Measurements from ENCODE around the gene CIRBP. TPM values are rescaled to one million over a fixed set of nuclear protein-coding genes. Genes with fewer than 3 reads are reported as not detected.

Gene CIRBP
- total RNA-seq, 2 donors from 2014 or later: 492 to 644 TPM

DNA sequence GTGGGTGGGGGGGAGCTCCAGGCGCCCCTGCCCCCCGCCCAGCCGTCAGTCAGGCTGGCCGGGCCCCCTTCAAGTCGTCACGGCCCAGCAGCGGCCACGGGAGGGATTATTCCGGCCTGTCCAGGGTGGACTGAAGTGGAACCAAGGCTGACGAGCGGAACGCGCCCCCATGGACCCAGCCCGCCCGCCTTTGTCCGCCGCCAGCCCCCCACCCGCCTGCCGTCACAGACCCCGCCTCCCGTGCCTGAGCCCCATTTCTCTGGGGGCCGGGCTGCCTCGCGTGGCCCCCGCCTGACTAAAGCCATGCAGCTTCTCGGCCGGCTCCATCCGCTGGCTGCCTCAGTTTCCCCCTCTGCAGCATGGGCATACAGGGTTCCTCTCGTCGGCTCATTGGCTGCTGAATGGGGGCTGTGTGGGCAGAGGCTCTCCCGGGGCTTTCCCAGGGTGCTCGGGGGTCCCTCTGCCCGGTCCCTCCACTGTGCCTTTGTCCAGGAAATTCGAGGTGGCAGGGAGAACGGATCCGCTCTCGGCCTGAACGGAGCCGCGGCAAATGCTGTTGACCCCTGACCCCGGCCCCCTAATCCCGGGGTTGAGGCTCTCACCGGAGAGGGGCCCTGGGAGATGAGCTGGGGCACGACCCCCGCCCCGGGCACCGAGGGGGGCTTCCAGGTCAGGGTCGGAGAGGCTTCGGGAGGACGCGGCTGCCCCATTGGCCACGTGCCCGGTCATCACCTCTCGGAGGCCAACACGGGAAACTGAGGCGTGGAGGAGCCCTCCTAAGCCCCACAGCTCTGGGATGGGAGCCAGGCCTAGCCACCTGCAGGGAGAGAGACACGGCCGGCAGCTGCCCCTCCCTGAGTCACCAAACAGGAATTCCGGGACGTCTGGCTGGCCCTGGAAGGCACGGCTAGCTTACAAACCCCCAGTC is 43.9 kb downstream of the CIRBP start:
- no peaks in the 10 kb centered on the region for H3K27me3 ChIP-seq (replicated peaks; ENCODE audit: insufficient read depth)
- H3K27ac ChIP-seq: no peak overlapping the region
- no peaks in the 10 kb centered on the region for H3K36me3 ChIP-seq
- TF ChIP-seq, protein P1, sequence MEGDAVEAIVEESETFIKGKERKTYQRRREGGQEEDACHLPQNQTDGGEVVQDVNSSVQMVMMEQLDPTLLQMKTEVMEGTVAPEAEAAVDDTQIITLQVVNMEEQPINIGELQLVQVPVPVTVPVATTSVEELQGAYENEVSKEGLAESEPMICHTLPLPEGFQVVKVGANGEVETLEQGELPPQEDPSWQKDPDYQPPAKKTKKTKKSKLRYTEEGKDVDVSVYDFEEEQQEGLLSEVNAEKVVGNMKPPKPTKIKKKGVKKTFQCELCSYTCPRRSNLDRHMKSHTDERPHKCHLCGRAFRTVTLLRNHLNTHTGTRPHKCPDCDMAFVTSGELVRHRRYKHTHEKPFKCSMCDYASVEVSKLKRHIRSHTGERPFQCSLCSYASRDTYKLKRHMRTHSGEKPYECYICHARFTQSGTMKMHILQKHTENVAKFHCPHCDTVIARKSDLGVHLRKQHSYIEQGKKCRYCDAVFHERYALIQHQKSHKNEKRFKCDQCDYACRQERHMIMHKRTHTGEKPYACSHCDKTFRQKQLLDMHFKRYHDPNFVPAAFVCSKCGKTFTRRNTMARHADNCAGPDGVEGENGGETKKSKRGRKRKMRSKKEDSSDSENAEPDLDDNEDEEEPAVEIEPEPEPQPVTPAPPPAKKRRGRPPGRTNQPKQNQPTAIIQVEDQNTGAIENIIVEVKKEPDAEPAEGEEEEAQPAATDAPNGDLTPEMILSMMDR (IDR thresholded peaks at IDR 0.05): no peak
- no peaks in the 10 kb centered on the region for H3K9me3 ChIP-seq
- DNase-seq (ENCODE audit: low spot score) (no peak), ATAC-seq (ENCODE audit: insufficient number of reproducible peaks, low FRiP score, low read depth) (no peak)
- H3K4me1 ChIP-seq (ENCODE audit: control insufficient read depth in 1 of 2, low read depth in 2 of 2): peaks cover 0 to 9% of the 10 kb centered on the region in 2 donors
- no peak overlapping the region for H3K4me3 ChIP-seq

DNA sequence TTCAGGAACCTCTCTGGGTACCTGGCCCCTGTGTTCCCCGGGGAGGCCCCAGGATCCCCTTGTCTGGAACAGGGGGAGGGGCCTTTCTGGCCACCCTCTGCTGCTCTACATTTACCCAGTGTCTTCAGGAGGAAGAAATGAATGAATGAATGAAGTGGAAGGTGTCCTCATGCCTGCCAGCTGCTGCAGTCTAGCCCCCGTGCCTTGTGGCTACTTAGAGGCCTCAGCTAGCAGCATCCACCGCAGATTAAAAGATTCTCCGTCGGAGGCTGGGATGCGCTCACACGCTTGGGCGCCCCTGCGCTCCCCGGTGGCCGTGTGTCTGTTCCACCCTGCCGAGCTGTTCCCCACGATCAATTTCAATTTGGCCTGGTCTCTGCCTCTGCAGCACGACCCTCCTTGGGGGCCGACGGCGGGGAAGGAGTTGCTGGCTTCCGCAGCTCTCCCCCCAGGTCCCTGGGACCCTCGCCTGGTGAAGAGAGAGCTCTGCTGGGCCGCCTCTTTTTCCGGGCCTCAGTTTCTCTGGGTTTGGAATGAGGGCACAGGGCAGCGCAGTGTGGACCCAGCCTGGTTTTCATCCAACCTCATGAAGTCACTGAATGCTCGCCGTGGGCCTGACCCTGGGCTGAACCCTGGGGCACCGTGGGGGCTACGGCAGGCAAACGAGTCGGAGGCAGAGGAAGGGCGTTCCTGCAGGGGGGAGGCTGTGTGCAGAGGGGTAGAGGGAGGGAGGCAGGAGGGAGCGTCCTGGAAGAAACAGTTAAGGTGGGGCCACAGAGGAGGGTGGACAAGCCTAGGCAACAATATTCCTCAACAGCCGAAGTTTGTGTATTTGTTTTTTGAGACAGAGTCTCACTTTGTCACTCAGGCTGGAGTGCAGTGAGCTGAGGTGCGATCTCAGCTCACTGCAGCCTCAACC is 44.8 kb downstream of the CIRBP start:
- Histone ChIP-seq H3K4me3 (no peak overlapping the region), H3K4me1 (ENCODE audit: control insufficient read depth in 1 of 2, low read depth in 2 of 2) (peaks cover 0 to 9% of the 10 kb centered on the region in 2 donors), H3K27ac (no peak overlapping the region), H3K27me3 (replicated peaks; ENCODE audit: insufficient read depth) (no peaks in the 10 kb centered on the region), H3K9me3 (no peaks in the 10 kb centered on the region), H3K36me3 (no peaks in the 10 kb centered on the region)
- DNase-seq (ENCODE audit: low spot score) (no peak), ATAC-seq (ENCODE audit: insufficient number of reproducible peaks, low FRiP score, low read depth) (no peak)
- TF ChIP-seq, protein P1 (IDR thresholded peaks at IDR 0.05): no peak

DNA sequence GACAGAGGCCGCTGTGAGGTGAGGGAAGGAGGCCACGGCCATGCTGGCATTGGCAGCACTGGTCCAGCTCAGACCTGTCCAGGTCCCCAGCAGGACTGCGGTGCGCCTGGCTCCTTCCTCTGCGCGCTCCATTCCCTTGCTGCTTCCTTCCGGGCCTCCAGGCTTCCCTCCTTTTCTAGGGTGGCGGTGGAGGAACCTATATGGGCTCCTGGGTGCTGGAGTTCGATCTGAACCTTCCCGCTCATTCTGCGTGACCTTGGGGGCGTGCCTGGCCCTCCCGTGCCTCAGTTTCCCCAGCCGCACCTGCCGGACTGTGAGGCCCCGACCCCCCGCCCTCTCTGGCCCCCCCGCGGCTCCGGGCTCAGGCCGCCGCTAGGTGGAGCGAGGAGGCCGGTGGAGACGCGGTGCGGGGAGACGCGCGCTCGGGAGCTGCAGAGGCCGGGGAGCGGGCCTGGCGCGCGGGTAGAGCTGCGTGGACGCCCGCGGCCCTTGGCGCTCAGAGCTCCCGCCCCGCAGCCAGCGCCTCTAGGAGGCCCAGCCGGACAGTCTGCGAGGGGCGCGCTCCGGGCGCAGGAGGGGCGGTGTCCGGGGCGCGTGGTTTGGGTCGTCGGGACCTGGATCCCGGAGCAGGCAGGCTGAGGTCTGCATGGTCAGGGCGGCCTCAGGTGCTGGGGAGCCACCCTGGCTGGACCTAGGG is 46.5 kb downstream of the CIRBP start:
- DNase-seq (ENCODE audit: low spot score): no peak
- no peaks in the 10 kb centered on the region for H3K36me3 ChIP-seq
- H3K9me3 ChIP-seq: no peaks in the 10 kb centered on the region
- ATAC-seq (ENCODE audit: insufficient number of reproducible peaks, low FRiP score, low read depth): no peak
- no peaks in the 10 kb centered on the region for H3K27me3 ChIP-seq (replicated peaks; ENCODE audit: insufficient read depth)
- TF ChIP-seq, protein P1 (IDR thresholded peaks at IDR 0.05): peak; percentile 65
- H3K27ac ChIP-seq: no peak overlapping the region
- H3K4me3 ChIP-seq: peak overlapping the region; percentile 35
- H3K4me1 ChIP-seq (ENCODE audit: control insufficient read depth in 1 of 2, low read depth in 2 of 2): peaks cover 0 to 9% of the 10 kb centered on the region in 2 donors

DNA sequence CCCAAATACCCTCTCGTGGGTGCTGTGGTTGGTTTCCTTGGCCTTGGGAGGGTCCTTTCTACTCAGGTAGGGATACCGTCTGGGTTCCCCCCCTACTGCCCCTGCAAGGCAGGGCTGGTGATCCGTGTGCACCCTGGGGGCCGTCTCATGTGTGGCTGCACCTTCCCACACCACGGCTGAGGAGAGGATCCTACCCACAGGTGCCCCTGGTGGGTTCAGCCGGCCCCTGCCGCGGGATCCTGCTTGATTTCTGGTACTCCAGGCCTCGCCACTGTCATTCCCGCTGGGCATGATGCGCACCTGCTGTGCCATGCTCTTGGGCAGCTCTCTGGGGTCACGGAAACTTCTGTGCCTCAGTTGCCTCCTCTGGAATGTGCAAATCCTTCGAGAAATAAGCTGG is 47.3 kb downstream of the CIRBP start:
- H3K4me3 ChIP-seq: no peak overlapping the region
- no peaks in the 10 kb centered on the region for H3K36me3 ChIP-seq
- TF ChIP-seq, protein P1 (IDR thresholded peaks at IDR 0.05): no peak
- no peaks in the 10 kb centered on the region for H3K27me3 ChIP-seq (replicated peaks; ENCODE audit: insufficient read depth)
- H3K27ac ChIP-seq: no peak overlapping the region
- peaks cover 0 to 9% of the 10 kb centered on the region in 2 donors for H3K4me1 ChIP-seq (ENCODE audit: control insufficient read depth in 1 of 2, low read depth in 2 of 2)
- DNase-seq (ENCODE audit: low spot score) (no peak), ATAC-seq (ENCODE audit: insufficient number of reproducible peaks, low FRiP score, low read depth) (no peak)
- no peaks in the 10 kb centered on the region for H3K9me3 ChIP-seq
